ENCODE measurements around the gene PEMT.
A peak's percentile ranks its signal among the peaks of the same experiment; 100 is the strongest.

The PEMT gene

GRCh38 chr17:17535957-17536356 is 55.6 kb downstream of the PEMT start:
- DNase-seq, result no peak

GRCh38 chr17:17533901-17534441 is 57.5 kb downstream of the PEMT start:
- DNase-seq, result no peak

GRCh38 chr17:17532991-17533390 is 58.5 kb downstream of the PEMT start:
- DNase-seq, result peak in 3 of 4 experiments; percentile 1 to 12 (median 8)

- no peak for DNase-seq
These were observed 60.4 kb downstream of the PEMT start for GRCh38 chr17:17531156-17531555.

DNA sequence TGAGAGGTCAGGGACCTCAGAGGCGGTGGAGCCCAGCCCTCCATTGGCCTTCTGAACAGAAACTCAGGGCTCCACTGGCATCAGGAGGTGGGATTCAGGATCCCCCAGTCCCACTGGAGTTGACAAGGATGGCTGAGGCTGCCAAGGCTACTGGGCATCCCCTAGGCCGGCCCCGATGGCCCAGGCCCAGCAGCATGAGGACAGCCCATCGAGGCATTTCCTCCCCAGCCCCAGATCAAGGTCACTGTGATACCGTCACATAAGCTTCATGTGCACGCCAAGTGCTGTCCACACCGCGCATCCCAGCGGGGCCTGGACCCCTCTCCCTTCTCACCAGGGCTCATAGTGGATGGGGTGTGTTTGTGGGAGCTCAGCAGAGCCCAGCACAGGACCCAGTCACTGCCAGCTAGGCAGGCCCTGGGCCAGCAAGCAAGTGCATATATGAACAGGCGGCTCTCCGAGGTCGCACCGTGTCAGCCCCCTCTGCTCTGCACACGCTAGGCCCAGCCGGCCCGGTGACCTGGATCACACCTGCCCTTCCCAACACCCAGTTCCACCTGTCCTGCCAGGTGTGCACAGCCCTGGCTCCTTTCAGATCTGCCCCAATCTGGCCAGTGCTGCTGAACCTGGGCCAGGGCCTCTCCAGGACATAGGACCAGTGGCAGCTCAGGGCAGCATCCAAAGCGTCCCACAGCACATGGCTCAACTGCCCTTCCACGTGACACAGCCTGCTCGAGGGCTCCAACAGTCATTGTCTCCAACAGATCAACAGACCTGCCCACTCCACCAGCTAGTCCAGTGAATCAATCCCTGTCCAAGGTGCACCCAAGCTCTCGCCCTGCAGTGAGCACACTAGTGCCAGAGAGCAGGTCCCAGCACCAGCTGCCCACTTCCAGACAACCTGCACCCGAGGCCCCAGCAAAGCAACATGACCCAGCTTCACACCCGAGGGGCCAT is 62.5 kb downstream of the PEMT start:
- no peak for DNase-seq

DNA sequence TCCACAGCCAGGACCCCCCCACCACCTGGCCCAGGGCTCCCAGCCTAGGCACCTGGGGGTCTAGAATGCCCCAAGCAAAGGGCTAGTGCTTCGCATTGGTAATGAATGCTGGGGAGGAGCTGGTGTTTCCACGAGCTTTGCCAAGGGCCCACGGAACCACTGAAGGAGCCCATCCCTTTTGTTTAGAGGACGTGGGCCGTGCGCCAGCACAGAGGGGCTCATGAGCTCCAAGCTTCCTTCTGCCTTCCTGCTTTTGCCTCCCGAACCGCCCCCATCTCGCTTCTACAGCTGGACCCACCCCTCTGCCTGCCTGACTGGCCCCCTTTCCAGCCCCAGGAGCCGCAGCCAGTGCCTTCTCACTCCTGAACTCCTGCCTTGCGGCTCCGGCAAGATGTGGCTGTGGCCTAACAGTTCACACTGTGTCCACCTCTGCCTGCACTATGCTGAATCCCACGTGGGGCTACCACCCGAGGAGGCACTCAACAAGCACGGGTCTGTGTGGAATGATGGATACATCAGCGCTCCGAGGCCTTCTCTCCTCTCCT is 63.5 kb downstream of the PEMT start:
- no peak for DNase-seq

DNA sequence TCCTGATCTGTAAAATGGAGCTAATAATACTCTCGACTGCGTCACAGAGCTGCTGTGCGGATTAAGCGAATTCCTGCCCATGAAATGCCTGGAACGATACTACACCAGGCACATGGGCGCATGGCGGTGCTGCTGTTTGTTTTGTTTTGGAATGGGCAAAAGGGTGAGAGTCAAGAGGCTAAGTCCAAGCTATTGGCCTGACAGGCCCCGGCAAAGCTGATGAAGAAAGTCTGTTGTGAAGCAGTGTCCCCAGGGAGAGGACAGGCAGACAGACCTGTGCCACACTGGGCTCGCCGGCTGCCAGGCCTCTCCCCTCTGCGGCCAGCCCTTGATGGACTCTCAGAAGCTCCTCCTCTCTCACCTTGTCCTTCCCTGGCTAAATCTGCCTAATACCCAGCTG is 64.0 kb downstream of the PEMT start:
- DNase-seq, result no peak

- DNase-seq, result no peak
These were observed 65.1 kb downstream of the PEMT start for GRCh38 chr17:17526369-17526768.

DNA sequence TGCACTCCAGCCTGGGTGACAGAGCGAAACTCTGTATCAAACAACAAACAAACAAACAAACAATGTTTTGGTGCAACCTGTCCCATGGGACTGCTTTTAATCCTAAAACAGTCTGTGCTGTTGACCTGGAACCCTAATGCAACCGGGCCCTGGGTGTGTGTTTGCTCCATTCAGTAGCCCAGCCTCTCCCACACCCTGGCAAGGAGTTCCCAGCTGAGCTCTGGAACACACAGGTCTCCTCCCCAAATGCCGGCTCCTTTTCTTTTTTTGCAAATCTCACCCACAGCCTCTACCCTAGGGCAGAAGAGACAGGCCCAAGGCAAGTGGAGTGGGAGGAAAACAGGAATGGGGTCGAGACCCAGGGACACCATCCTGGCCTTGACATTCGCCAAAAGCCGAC is 65.6 kb downstream of the PEMT start:
- DNase-seq, result no peak

DNA sequence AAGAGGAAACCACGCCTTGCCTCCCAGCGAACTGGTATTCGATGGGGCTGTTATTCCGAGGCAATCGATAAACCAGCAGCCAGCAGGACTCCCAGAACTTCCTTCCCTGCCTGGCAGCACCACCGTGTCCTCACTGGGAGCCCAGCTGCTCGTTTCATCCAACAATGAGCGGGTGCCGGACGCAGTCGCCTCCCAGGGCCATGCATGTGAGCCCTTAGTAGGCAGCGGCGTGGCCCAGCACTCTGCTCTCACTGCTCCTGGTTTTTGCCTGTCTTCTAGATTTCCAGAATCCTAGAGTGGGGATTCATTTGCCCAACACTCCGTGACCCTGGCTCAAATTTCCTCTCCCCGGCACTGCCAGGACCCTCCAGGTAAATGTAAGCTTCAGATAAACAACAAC is 66.2 kb downstream of the PEMT start:
- no peak for DNase-seq

DNA sequence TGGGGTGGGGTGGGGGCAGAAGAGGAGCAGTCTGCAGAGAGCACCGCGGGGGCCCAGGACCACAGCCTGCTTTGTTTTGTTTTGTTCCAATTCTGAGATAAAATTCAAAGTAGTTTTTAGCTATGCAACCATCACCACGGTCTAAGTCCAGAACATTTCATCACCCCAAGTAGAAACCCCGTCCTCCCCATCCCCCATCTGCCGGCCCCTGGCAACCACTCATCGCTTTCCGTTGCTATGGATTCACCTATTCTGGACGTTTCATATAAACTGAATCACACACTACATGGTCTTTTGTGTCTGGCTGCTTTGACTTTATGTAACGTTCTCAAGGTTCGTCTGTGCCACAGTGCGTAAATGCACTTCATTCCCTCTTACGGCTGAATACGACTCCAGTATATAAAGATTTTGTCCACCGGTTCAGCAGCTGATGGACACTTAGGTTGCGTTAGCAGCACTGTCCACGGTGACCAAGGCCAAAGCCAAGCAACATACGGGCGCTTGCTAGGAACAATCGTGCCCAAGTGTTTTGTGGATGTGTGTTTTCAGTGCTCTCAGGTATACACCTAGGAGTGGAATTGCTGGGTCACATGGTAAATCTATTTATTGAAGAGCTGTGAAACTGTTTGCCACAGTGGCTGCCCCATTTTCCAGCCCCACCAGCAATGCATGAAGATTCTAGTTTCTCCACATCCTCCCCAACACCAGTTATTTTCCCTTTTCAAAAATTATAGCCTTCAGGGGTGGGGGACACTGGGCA is 67.6 kb downstream of the PEMT start:
- DNase-seq, result no peak

GRCh38 chr17:17523001-17523730 is 68.3 kb downstream of the PEMT start:
- no peak for DNase-seq

GRCh38 chr17:17520599-17521232 is 70.8 kb downstream of the PEMT start:
- DNase-seq, result no peak

DNA sequence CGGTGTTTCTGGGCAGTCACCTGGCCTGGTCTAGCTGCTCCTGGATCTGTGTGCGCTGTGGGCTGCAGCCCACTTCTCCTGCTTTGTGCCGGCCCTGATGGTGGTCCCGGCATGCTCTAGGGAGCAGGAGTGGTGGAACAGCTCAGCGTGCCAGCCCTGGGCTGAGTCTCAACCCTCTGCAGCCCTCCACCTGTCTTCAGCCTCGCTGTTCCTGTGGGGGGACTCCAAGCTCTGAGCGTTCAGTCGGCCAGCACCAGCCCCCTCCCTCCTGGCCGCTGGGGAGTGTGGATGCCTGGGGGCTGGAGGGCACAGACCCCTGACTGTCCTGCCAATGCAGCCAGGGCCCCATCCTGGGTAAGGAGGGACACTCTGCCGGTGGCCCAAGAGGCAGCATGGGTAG is 71.6 kb downstream of the PEMT start:
- DNase-seq, result no peak

- no peak for DNase-seq
These were observed 72.6 kb downstream of the PEMT start for GRCh38 chr17:17518951-17519350.

DNA sequence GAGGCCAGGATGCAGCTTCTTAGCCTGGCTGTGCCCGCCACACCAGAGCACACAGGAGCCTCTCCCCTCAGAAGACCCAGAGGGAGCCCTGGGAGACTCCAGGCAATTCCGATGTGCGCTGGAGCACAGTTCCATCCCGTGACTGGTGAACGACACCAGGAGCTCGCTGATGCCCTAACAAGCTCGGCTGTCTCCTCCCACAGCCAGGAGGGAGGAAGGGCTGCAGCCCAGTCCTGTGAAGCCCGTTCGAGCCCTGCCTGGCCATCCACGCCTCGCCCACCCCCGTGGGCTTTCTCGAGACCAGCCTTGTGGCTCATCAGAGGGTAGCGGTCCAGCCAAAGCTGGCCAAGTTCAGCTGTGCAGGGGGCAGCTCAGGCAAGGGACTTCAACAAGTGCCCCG is 73.5 kb downstream of the PEMT start:
- DNase-seq, result no peak

GRCh38 chr17:17516941-17517720 is 74.4 kb downstream of the PEMT start:
- DNase-seq, result no peak

GRCh38 chr17:17515934-17516930 is 75.3 kb downstream of the PEMT start:
- no peak for DNase-seq

- no peak for DNase-seq
These were observed 76.2 kb downstream of the PEMT start for GRCh38 chr17:17514993-17515933.

Measured in suppressor macrophage (primary cell).